CD14-positive monocyte (primary cell): Measurements from ENCODE around the gene LZTFL1. TPM values are rescaled to one million over a fixed set of nuclear protein-coding genes. Genes with fewer than 3 reads are reported as not detected.

ENCODE experiments used
- DNase-seq, 3 donors: peaks; one replicate each; pipeline ENCODE4 v3.0.0-alpha.2; 2011 to 2022
- H2AFZ ChIP-seq: 2 replicates; pipeline ENCODE4 v1.6.0; 2012; ENCODE audit warnings: mild to moderate bottlenecking, low read depth, low read length, inconsistent platforms; ENCODE audit not compliant: insufficient read depth, poor library complexity, severe bottlenecking
- H3K27ac ChIP-seq, 2 donors: 1 replicate in 1 of 2; 2 replicates in 1 of 2; pipeline ENCODE4 v1.5.1; 2012 to 2013; ENCODE audit warnings: low read length in 2 of 2, control low read depth in 1 of 2, inconsistent platforms in 1 of 2, low read depth in 1 of 2, mild to moderate bottlenecking in 1 of 2
- H3K27me3 ChIP-seq, 2 donors: one replicate each; pipeline versions ENCODE4 v1.6.0 to v1.6.1; 2011 to 2013; ENCODE audit warnings: low read length in 2 of 2; ENCODE audit not compliant: control insufficient read depth in 2 of 2, insufficient read depth in 2 of 2
- H3K36me3 ChIP-seq, 2 donors: replicated peaks in 1 of 2; 1 replicate in 1 of 2; 2 replicates in 1 of 2; pipeline versions ENCODE4 v1.5.1 to v1.6.1; 2012 to 2013; ENCODE audit warnings: low read length in 2 of 2, control low read depth in 1 of 2, inconsistent platforms in 1 of 2, mild to moderate bottlenecking in 1 of 2; ENCODE audit not compliant: insufficient read depth in 2 of 2, control insufficient read depth in 1 of 2
- H3K4me1 ChIP-seq, 2 donors: 1 replicate in 1 of 2; 2 replicates in 1 of 2; pipeline versions ENCODE4 v1.5.1 to v1.6.1; 2012 to 2013; ENCODE audit warnings: low read length in 2 of 2, control low read depth in 1 of 2, inconsistent platforms in 1 of 2, mild to moderate bottlenecking in 1 of 2, moderate library complexity in 1 of 2; ENCODE audit not compliant: insufficient read depth in 2 of 2, control insufficient read depth in 1 of 2
- H3K4me2 ChIP-seq: replicated peaks from 2 replicates; pipeline ENCODE3; 2012; ENCODE audit warnings: low read length, moderate library complexity, mild to moderate bottlenecking; ENCODE audit not compliant: poor library complexity, severe bottlenecking; ENCODE audit errors: extremely low read depth
- H3K4me3 ChIP-seq, 3 experiments: fragments of 200-600 bp in 1 of 3; sonication (generic) in 1 of 3; replicated peaks in 1 of 3; 1 replicate in 2 of 3; 2 replicates in 1 of 3; pipeline ENCODE4 v1.5.1; 2011 to 2013; ENCODE audit warnings: low read length in 3 of 3, mild to moderate bottlenecking in 3 of 3, control low read depth in 2 of 3, low read depth in 2 of 3, inconsistent platforms in 1 of 3, moderate library complexity in 1 of 3
- H3K79me2 ChIP-seq: 2 replicates; pipeline ENCODE4 v1.6.0; 2012; ENCODE audit warnings: mild to moderate bottlenecking, control low read depth, inconsistent platforms, low read length, moderate library complexity; ENCODE audit not compliant: insufficient read depth
- H3K9ac ChIP-seq: 2 replicates; pipeline ENCODE4 v1.6.0; 2017; ENCODE audit warnings: low read length, mild to moderate bottlenecking; ENCODE audit not compliant: insufficient read depth, poor library complexity, severe bottlenecking
- H3K9me3 ChIP-seq, 2 donors: replicated peaks in 1 of 2; 1 replicate in 1 of 2; 2 replicates in 1 of 2; pipeline versions ENCODE4 v1.5.1 to v1.6.1; 2012 to 2013; ENCODE audit warnings: low read length in 2 of 2, control low read depth in 1 of 2; ENCODE audit not compliant: control insufficient read depth in 1 of 2, insufficient read depth in 1 of 2
- H4K20me1 ChIP-seq: 2 replicates; pipeline ENCODE4 v1.6.0; 2012; ENCODE audit warnings: mild to moderate bottlenecking, low read length, control low read depth, moderate library complexity; ENCODE audit not compliant: insufficient read depth
- H3K27ac Mint-ChIP-seq, 7 donors: one replicate each; pipeline ENCODE4 v1.8.0; 2020; ENCODE audit warnings: mild to moderate bottlenecking in 7 of 7, mixed read lengths in 7 of 7, moderate library complexity in 6 of 7, inconsistent platforms in 2 of 7
- H3K27me3 Mint-ChIP-seq, 3 donors: one replicate each; pipeline ENCODE4 v1.8.0; 2021 to 2022; ENCODE audit warnings: low read depth in 3 of 3, mild to moderate bottlenecking in 3 of 3, mixed read lengths in 3 of 3, moderate library complexity in 3 of 3, inconsistent platforms in 1 of 3
- H3K36me3 Mint-ChIP-seq, 2 donors: one replicate each; pipeline ENCODE4 v1.8.0; 2020; ENCODE audit warnings: mixed read lengths in 2 of 2, inconsistent platforms in 1 of 2, mild to moderate bottlenecking in 1 of 2
- H3K4me1 Mint-ChIP-seq: one replicate; pipeline ENCODE4 v1.8.0; 2020; ENCODE audit warnings: mild to moderate bottlenecking, mixed read lengths
- H3K4me3 Mint-ChIP-seq, 2 donors: one replicate each; pipeline ENCODE4 v1.8.0; 2020; ENCODE audit warnings: mild to moderate bottlenecking in 2 of 2, mixed read lengths in 2 of 2, moderate library complexity in 1 of 2
- H3K9me3 Mint-ChIP-seq, 7 donors: one replicate each; pipeline ENCODE4 v1.8.0; 2020 to 2022; ENCODE audit warnings: mixed read lengths in 7 of 7, mild to moderate bottlenecking in 6 of 7, moderate library complexity in 6 of 7, inconsistent platforms in 2 of 7
- WGBS: methylation state at CpG from one replicate; pipeline ENCODE4 v1.1.5; 2013; ENCODE audit warnings: missing lambda C conversion rate; ENCODE audit not compliant: insufficient coverage; 5-methylcytosine and 5-hydroxymethylcytosine counted together
- intact Hi-C, 2 donors: fragments of 100-400 bp; cut with micrococcal nuclease; formaldehyde crosslinking; loops; one replicate each; pipeline versions ENCODE4 v1.15.0 to v1.15.1; 2023
- polyA plus RNA-seq, 3 donors: library from polyadenylated mRNA; depleted of rRNA in 1 of 3; unstranded in 2 of 3; stranded (reverse) in 1 of 3; fragments of 300-500 nt in 2 of 3; fragments of >200 nt in 1 of 3; fragmentation: Illumina TruSeq in 2 of 3; gene quantifications; 1 replicate in 2 of 3; 2 replicates in 1 of 3; pipeline ENCODE4 v1.2.3, GENCODE V29; 2012 to 2021
- TF ChIP-seq, protein P1 (sequence below): fragments of 200-600 bp; IDR thresholded peaks from one replicate; pipeline ENCODE4 v1.8.0; 2022; ENCODE audit warnings: antibody characterized with exemption, mild to moderate bottlenecking

LZTFL1 gene
- polyA plus RNA-seq, 3 donors, result 7.3 to 10.5 (median 7.5) TPM

DNA sequence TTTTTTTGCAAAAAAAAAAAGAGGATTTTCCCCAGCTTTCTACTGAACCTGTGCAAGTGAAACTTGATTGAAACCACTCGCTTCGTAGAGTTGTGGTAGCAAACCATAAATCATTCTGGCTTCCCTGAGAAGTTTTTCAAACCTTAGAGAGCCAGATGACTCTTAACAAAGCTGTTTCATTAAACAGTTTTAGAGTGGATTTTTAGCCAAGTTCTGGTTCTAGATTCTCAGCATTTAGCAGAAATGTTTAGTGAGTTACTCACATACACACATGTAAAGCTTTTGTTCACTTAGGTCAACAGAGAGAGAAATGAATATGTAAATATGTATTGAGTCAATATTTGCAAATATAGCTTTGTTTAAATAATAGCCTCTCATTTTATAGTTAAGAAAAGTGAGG lies 26.3 kb upstream of the LZTFL1 start:
- WGBS, result 0% methylated on average over 1 of the region's 2 CpGs
- TF ChIP-seq, protein P1, sequence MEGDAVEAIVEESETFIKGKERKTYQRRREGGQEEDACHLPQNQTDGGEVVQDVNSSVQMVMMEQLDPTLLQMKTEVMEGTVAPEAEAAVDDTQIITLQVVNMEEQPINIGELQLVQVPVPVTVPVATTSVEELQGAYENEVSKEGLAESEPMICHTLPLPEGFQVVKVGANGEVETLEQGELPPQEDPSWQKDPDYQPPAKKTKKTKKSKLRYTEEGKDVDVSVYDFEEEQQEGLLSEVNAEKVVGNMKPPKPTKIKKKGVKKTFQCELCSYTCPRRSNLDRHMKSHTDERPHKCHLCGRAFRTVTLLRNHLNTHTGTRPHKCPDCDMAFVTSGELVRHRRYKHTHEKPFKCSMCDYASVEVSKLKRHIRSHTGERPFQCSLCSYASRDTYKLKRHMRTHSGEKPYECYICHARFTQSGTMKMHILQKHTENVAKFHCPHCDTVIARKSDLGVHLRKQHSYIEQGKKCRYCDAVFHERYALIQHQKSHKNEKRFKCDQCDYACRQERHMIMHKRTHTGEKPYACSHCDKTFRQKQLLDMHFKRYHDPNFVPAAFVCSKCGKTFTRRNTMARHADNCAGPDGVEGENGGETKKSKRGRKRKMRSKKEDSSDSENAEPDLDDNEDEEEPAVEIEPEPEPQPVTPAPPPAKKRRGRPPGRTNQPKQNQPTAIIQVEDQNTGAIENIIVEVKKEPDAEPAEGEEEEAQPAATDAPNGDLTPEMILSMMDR, result no peak
- Histone ChIP-seq H3K9me3 (peaks cover 5% of the 10 kb centered on the region in 2 donors), H3K27me3 (no peaks in the 10 kb centered on the region), H3K27ac (no peak overlapping the region), H3K4me3 (no peak overlapping the region), H3K4me1 (no peaks in the 10 kb centered on the region), H3K36me3 (no peaks in the 10 kb centered on the region), H4K20me1 (no peaks in the 10 kb centered on the region), H2AFZ (no peak overlapping the region), H3K4me2 (no peak overlapping the region), H3K79me2 (no peaks in the 10 kb centered on the region), H3K9ac (no peak overlapping the region)
- DNase-seq, result no peak
- Mint-ChIP-seq H3K27ac (no peak overlapping the region), H3K36me3 (no peaks in the 10 kb centered on the region), H3K27me3 (peaks cover 0 to 6% (median 4%) of the 10 kb centered on the region in 3 donors), H3K9me3 (peaks cover 0 to 7% (median 4%) of the 10 kb centered on the region in 7 donors), H3K4me3 (no peak overlapping the region), H3K4me1 (peaks cover 4% of the 10 kb centered on the region)
- intact Hi-C loops, result no loop called here

DNA sequence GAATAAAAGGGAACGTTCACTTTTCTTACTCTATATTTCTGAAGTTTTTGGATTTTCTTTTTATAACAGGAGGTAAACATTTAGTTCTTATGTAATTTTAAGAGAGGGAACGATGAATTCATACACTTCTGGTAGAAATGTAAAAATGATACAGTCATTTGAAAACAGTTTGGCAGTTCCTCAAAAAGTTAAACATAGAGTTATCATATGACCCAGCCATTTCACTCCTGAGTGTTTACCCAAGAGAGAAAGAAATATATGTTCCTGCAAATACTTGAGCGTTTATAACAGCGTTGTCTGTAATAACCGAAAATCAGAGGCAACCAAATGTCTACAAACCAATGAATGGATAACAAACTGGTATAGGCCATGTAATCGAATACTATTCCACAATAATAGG lies 23.6 kb upstream of the LZTFL1 start:
- H3K9me3 ChIP-seq, result peaks cover 5% of the 10 kb centered on the region in 2 donors
- H3K36me3 ChIP-seq, result no peaks in the 10 kb centered on the region
- Mint-ChIP-seq H3K36me3 (no peaks in the 10 kb centered on the region), H3K4me1 (peaks cover 4% of the 10 kb centered on the region), H3K4me3 (no peak overlapping the region), H3K27ac (no peak overlapping the region), H3K9me3 (peaks cover 0 to 8% (median 4%) of the 10 kb centered on the region in 7 donors), H3K27me3 (peaks cover 0 to 4% (median 4%) of the 10 kb centered on the region in 3 donors)
- H3K9ac ChIP-seq, result no peak overlapping the region
- H2AFZ ChIP-seq, result no peak overlapping the region
- no peaks in the 10 kb centered on the region for H4K20me1 ChIP-seq
- no peak overlapping the region for H3K27ac ChIP-seq
- no peak overlapping the region for H3K4me3 ChIP-seq
- H3K79me2 ChIP-seq, result no peaks in the 10 kb centered on the region
- TF ChIP-seq, protein P1, result no peak
- no peaks in the 10 kb centered on the region for H3K27me3 ChIP-seq
- H3K4me1 ChIP-seq, result no peaks in the 10 kb centered on the region
- H3K4me2 ChIP-seq, result no peak overlapping the region
- no peak for DNase-seq
- WGBS, result no CpG with 5 or more reads among the region's 6 CpGs
- intact Hi-C loops, result no loop called here
